ENCODE results near the gene KIF6. TPM values are rescaled to one million over a fixed set of nuclear protein-coding genes. Genes with fewer than 3 reads are reported as not detected.

The KIF6 gene
- total and polyA plus RNA-seq, 7 experiments from 2014 or later = 0.75 TPM; not detected in 6

DNA sequence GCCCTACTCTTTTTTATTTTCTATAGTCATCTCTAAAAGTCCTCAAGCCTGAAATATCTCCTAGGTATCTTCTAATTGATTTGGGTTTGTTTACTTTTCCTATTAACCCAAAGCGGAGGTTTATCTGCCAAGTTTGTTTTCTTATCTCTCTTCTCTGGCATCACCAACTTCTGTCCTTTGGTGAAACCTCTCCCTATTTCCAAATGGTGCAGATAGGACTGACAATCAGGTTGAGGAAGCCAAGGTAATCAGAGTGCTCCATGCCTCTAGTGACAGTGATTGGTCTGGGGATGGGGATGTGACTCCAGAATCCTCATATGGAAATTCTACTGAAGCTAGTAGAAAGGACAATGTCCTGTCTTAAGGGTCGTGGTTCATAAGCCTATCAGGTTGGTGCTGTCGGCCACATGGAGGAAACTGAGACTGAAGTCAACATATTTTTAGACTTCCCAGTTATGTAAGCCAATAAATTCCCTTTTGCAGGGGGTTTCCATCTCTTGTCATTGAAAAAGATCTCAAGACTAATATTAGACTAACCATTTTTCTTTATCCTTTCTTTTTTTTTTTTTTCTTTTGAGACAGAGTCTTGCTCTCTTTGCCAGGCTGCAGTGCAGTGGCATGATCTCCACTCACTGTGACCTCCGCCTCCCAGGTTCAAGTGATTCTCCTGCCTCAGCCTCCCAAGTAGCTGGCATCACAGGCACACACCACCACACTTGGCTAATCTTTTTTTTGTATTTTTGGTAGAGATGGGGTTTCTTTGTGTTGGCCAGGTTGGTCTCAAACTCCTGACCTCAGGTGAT is 28.0 kb downstream of the KIF6 start:
- no peaks in the 10 kb centered on the region for H3K4me1 Mint-ChIP-seq
- H3K36me3 Mint-ChIP-seq = no peaks in the 10 kb centered on the region
- H3K4me3 ChIP-seq (ENCODE audit: low read length) = no peak overlapping the region
- H3K27me3 ChIP-seq (ENCODE audit: control insufficient read depth in 2 of 2, insufficient read depth in 2 of 2, low read length in 2 of 2) = no peaks in the 10 kb centered on the region
- POLR2A ChIA-PET = no interaction called here
- DNase-seq = no peak
- peaks cover 0 to 23% (median 10%) of the 10 kb centered on the region in 5 donors for H3K27me3 Mint-ChIP-seq
- H3K27ac ChIP-seq (ENCODE audit: low read depth, low read length) = no peak overlapping the region
- H3K4me3 Mint-ChIP-seq = no peak overlapping the region
- ATAC-seq = no peak
- no peak overlapping the region for H3K27ac Mint-ChIP-seq
- no peaks in the 10 kb centered on the region for H3K9me3 Mint-ChIP-seq
- no peaks in the 10 kb centered on the region for H3K36me3 ChIP-seq (ENCODE audit: control insufficient read depth in 2 of 3, insufficient read depth in 3 of 3, low read length in 3 of 3)
- CTCF ChIA-PET = no interaction called here
- intact Hi-C loops (cut with micrococcal nuclease) = no loop called here
- H3K4me1 ChIP-seq (ENCODE audit: control insufficient read depth in 2 of 2, insufficient read depth in 2 of 2, low read length in 2 of 2) = no peaks in the 10 kb centered on the region
- H3K9me3 ChIP-seq (ENCODE audit: control insufficient read depth in 2 of 3, low read length in 3 of 3) = no peaks in the 10 kb centered on the region

DNA sequence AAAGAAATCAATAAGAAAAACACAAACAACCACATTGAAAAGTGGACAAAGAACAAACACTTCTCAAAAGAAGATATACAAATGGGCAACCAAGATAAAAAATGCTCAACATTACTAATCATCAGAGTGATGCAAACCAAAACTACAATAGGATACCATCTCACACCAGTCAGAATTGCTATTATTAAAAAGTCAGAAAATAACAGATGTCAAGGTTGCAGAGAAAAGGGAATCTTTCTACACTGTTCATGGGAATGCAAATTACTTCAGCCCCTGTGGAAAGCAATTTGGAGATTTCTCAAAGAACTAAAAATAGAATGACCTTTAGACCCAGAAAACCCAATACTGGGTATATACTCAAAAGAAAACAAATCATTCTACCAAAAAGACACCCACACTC is 29.8 kb downstream of the KIF6 start:
- Mint-ChIP-seq H3K9me3 (no peaks in the 10 kb centered on the region), H3K27me3 (peaks cover 12 to 36% (median 13%) of the 10 kb centered on the region in 5 donors), H3K27ac (no peak overlapping the region), H3K4me1 (no peaks in the 10 kb centered on the region), H3K36me3 (no peaks in the 10 kb centered on the region), H3K4me3 (no peak overlapping the region)
- Histone ChIP-seq H3K27ac (ENCODE audit: low read depth, low read length) (no peak overlapping the region), H3K4me1 (ENCODE audit: control insufficient read depth in 2 of 2, insufficient read depth in 2 of 2, low read length in 2 of 2) (no peaks in the 10 kb centered on the region), H3K27me3 (ENCODE audit: control insufficient read depth in 2 of 2, insufficient read depth in 2 of 2, low read length in 2 of 2) (no peaks in the 10 kb centered on the region), H3K4me3 (ENCODE audit: low read length) (no peak overlapping the region), H3K9me3 (ENCODE audit: control insufficient read depth in 2 of 3, low read length in 3 of 3) (no peaks in the 10 kb centered on the region), H3K36me3 (ENCODE audit: control insufficient read depth in 2 of 3, insufficient read depth in 3 of 3, low read length in 3 of 3) (no peaks in the 10 kb centered on the region)
- DNase-seq (no peak), ATAC-seq (no peak)
- intact Hi-C loops (cut with micrococcal nuclease) = no loop called here
- CTCF ChIA-PET = no interaction called here
- POLR2A ChIA-PET = no interaction called here

DNA sequence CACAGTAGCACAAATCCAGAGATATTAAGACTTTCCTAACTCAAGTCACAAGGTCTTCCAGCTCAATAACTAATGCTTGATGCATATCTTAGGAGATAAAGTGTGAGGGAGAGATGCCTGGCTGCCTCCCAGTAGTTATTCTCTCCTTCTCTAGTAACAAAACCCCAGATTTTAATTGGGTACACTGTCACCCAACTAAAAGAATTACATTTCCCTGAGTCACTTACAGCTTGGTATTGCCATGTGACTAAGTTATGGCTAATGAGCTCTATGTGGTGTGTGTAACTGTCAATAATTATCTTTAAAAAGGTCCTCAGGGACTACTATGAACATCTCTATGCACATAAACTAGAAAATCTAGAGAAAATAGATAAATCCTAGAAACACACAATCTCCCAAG is 32.0 kb downstream of the KIF6 start:
- ChIA-PET CTCF (no interaction called here), POLR2A (no interaction called here)
- H3K36me3 ChIP-seq (ENCODE audit: control insufficient read depth in 2 of 3, insufficient read depth in 3 of 3, low read length in 3 of 3) = no peaks in the 10 kb centered on the region
- Mint-ChIP-seq H3K9me3 (peaks cover 0 to 1% (median 0%) of the 10 kb centered on the region in 11 donors), H3K4me3 (no peak overlapping the region), H3K27me3 (peaks cover 11 to 46% (median 22%) of the 10 kb centered on the region in 5 donors), H3K4me1 (no peaks in the 10 kb centered on the region), H3K36me3 (no peaks in the 10 kb centered on the region), H3K27ac (no peak overlapping the region)
- no peaks in the 10 kb centered on the region for H3K9me3 ChIP-seq (ENCODE audit: control insufficient read depth in 2 of 3, low read length in 3 of 3)
- intact Hi-C loops (cut with micrococcal nuclease) = no loop called here
- H3K27ac ChIP-seq (ENCODE audit: low read depth, low read length) = no peak overlapping the region
- H3K4me1 ChIP-seq (ENCODE audit: control insufficient read depth in 2 of 2, insufficient read depth in 2 of 2, low read length in 2 of 2) = no peaks in the 10 kb centered on the region
- DNase-seq (no peak), ATAC-seq (no peak)
- no peaks in the 10 kb centered on the region for H3K27me3 ChIP-seq (ENCODE audit: control insufficient read depth in 2 of 2, insufficient read depth in 2 of 2, low read length in 2 of 2)
- H3K4me3 ChIP-seq (ENCODE audit: low read length) = no peak overlapping the region

DNA sequence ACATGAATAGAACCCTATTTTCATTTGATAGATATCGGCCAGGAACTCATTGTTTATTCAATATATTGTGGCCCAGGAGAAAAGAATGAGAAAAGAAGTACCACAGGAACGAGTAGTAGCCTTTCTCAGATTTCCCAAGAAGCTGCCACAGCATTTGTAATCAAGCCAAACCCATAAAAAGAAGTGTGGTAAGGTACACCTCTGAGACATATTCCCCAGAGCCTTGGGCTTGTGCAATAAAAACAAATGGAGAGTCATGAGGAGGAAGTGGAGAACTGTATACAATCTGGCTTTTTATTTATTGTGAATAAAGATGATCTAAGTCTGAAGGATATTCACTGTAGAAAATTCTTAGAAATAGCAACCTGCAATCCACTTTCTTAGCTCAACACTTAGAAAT is 36.7 kb downstream of the KIF6 start:
- no peak for ATAC-seq
- H3K4me3 ChIP-seq (ENCODE audit: low read length) = no peak overlapping the region
- peaks cover 10 to 48% (median 35%) of the 10 kb centered on the region in 5 donors for H3K27me3 Mint-ChIP-seq
- ChIA-PET POLR2A (no interaction called here), CTCF (no interaction called here)
- H3K9me3 ChIP-seq (ENCODE audit: control insufficient read depth in 2 of 3, low read length in 3 of 3) = no peaks in the 10 kb centered on the region
- H3K27ac ChIP-seq (ENCODE audit: low read depth, low read length) = no peak overlapping the region
- H3K36me3 Mint-ChIP-seq = no peaks in the 10 kb centered on the region
- no peak overlapping the region for H3K27ac Mint-ChIP-seq
- DNase-seq = no peak
- peaks cover 0 to 1% (median 0%) of the 10 kb centered on the region in 11 donors for H3K9me3 Mint-ChIP-seq
- no peaks in the 10 kb centered on the region for H3K4me1 ChIP-seq (ENCODE audit: control insufficient read depth in 2 of 2, insufficient read depth in 2 of 2, low read length in 2 of 2)
- no peaks in the 10 kb centered on the region for H3K36me3 ChIP-seq (ENCODE audit: control insufficient read depth in 2 of 3, insufficient read depth in 3 of 3, low read length in 3 of 3)
- intact Hi-C loops (cut with micrococcal nuclease) = no loop called here
- H3K4me3 Mint-ChIP-seq = no peak overlapping the region
- H3K4me1 Mint-ChIP-seq = no peaks in the 10 kb centered on the region
- H3K27me3 ChIP-seq (ENCODE audit: control insufficient read depth in 2 of 2, insufficient read depth in 2 of 2, low read length in 2 of 2) = no peaks in the 10 kb centered on the region

DNA sequence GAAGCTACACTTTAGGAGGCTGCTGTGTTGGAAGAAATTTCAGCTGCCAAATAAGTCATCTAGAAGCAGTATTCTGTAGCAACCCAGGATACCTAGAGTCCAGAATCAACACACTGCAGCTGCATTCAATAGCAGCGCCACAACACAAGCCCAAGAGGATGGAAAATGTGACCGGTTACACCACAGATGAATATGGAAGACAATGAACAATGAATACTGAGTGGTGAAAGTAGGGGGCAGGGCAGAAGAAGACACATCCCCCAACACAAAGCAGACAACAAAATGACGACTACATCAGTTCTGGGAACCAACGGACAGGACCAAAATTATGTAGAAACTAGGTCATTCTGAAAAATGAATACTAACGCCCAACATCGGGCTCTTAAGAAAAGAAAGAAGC is 38.2 kb downstream of the KIF6 start:
- no peaks in the 10 kb centered on the region for H3K27me3 ChIP-seq (ENCODE audit: control insufficient read depth in 2 of 2, insufficient read depth in 2 of 2, low read length in 2 of 2)
- no peak overlapping the region for H3K27ac ChIP-seq (ENCODE audit: low read depth, low read length)
- ChIA-PET POLR2A (no interaction called here), CTCF (no interaction called here)
- DNase-seq = no peak
- ATAC-seq = no peak
- no peak overlapping the region for H3K4me3 ChIP-seq (ENCODE audit: low read length)
- intact Hi-C loops (cut with micrococcal nuclease) = no loop called here
- peaks cover 9 to 48% (median 41%) of the 10 kb centered on the region in 5 donors for H3K27me3 Mint-ChIP-seq
- no peaks in the 10 kb centered on the region for H3K9me3 ChIP-seq (ENCODE audit: control insufficient read depth in 2 of 3, low read length in 3 of 3)
- H3K36me3 Mint-ChIP-seq = no peaks in the 10 kb centered on the region
- peaks cover 0 to 2% (median 0%) of the 10 kb centered on the region in 11 donors for H3K9me3 Mint-ChIP-seq
- no peaks in the 10 kb centered on the region for H3K36me3 ChIP-seq (ENCODE audit: control insufficient read depth in 2 of 3, insufficient read depth in 3 of 3, low read length in 3 of 3)
- H3K27ac Mint-ChIP-seq = no peak overlapping the region
- no peak overlapping the region for H3K4me3 Mint-ChIP-seq
- H3K4me1 ChIP-seq (ENCODE audit: control insufficient read depth in 2 of 2, insufficient read depth in 2 of 2, low read length in 2 of 2) = no peaks in the 10 kb centered on the region
- H3K4me1 Mint-ChIP-seq = no peaks in the 10 kb centered on the region

DNA sequence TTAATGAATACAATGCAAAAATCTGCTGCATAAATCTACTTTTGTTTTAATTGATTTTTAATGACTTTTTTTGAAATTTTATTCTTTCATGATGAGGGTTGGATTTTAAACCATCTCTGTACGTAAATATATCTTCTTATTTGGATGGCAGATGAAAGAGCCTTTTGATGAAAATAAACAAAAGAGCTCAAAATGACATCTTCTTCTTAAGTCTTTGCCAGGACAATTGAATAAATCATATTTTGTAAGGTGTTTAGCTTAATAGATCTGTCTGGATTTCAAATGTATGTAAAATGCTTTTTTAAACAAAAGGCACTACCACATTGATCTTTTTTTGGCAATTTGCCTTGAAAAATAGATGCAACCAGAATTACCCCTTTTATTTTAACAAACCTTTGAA is 39.3 kb downstream of the KIF6 start:
- peaks cover 0 to 2% (median 0%) of the 10 kb centered on the region in 11 donors for H3K9me3 Mint-ChIP-seq
- Histone ChIP-seq H3K4me3 (ENCODE audit: low read length) (no peak overlapping the region), H3K9me3 (ENCODE audit: control insufficient read depth in 2 of 3, low read length in 3 of 3) (no peaks in the 10 kb centered on the region), H3K27me3 (ENCODE audit: control insufficient read depth in 2 of 2, insufficient read depth in 2 of 2, low read length in 2 of 2) (no peaks in the 10 kb centered on the region), H3K27ac (ENCODE audit: low read depth, low read length) (no peak overlapping the region), H3K36me3 (ENCODE audit: control insufficient read depth in 2 of 3, insufficient read depth in 3 of 3, low read length in 3 of 3) (no peaks in the 10 kb centered on the region), H3K4me1 (ENCODE audit: control insufficient read depth in 2 of 2, insufficient read depth in 2 of 2, low read length in 2 of 2) (no peaks in the 10 kb centered on the region)
- ATAC-seq (no peak), DNase-seq (no peak)
- intact Hi-C loops (cut with micrococcal nuclease) = no loop called here
- no peaks in the 10 kb centered on the region for H3K36me3 Mint-ChIP-seq
- H3K4me1 Mint-ChIP-seq = no peaks in the 10 kb centered on the region
- ChIA-PET POLR2A (no interaction called here), CTCF (no interaction called here)
- no peak overlapping the region for H3K4me3 Mint-ChIP-seq
- H3K27me3 Mint-ChIP-seq = peaks cover 9 to 46% (median 36%) of the 10 kb centered on the region in 5 donors
- no peak overlapping the region for H3K27ac Mint-ChIP-seq

DNA sequence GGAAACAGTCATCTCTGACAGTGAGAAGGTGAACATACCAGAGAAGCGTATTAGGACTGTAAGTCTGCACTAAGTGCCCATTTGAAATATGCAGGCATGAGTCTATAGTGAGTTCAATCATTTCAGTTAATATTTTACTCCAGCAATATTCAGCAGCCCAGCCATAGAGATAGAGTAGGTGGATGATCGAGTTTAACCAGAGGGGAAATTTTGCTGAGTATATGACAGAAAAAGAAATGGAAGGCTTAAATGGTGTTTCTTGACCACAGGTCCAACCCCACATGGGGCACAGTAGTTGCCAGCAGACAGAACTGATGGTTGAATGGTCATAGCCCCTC is 39.8 kb downstream of the KIF6 start:
- no peaks in the 10 kb centered on the region for H3K9me3 ChIP-seq (ENCODE audit: control insufficient read depth in 2 of 3, low read length in 3 of 3)
- no peaks in the 10 kb centered on the region for H3K36me3 ChIP-seq (ENCODE audit: control insufficient read depth in 2 of 3, insufficient read depth in 3 of 3, low read length in 3 of 3)
- Mint-ChIP-seq H3K27me3 (peaks cover 6 to 41% (median 34%) of the 10 kb centered on the region in 5 donors), H3K36me3 (no peaks in the 10 kb centered on the region), H3K4me3 (no peak overlapping the region), H3K9me3 (peaks cover 0 to 2% (median 0%) of the 10 kb centered on the region in 11 donors), H3K4me1 (no peaks in the 10 kb centered on the region), H3K27ac (no peak overlapping the region)
- no peak overlapping the region for H3K27ac ChIP-seq (ENCODE audit: low read depth, low read length)
- no peak overlapping the region for H3K4me3 ChIP-seq (ENCODE audit: low read length)
- ATAC-seq (no peak), DNase-seq (no peak)
- ChIA-PET POLR2A (no interaction called here), CTCF (no interaction called here)
- intact Hi-C loops (cut with micrococcal nuclease) = no loop called here
- no peaks in the 10 kb centered on the region for H3K27me3 ChIP-seq (ENCODE audit: control insufficient read depth in 2 of 2, insufficient read depth in 2 of 2, low read length in 2 of 2)
- H3K4me1 ChIP-seq (ENCODE audit: control insufficient read depth in 2 of 2, insufficient read depth in 2 of 2, low read length in 2 of 2) = no peaks in the 10 kb centered on the region

Measured in naive thymus-derived CD4-positive, alpha-beta T cell (primary cell).